RWPE1 (cell line): ENCODE measurements around the gene GJB5.

Source experiments
- CTCF ChIA-PET: fragments of 350-600 bp; sonication (Branson Sonifier 250); formaldehyde crosslinking; extraction: SDS; loops from one replicate; lab custom pipeline; 2021; lab: Yijun Ruan, JAX
- POLR2A ChIA-PET: fragments of 400-600 bp; formaldehyde crosslinking; extraction: SDS; loops from one replicate; lab custom pipeline; 2020; ENCODE audit warnings: antibody characterized with exemption; ENCODE audit not compliant: low non-redundant PET; lab: Yijun Ruan, JAX
- DNase-seq: peaks from one replicate; pipeline ENCODE4 v3.0.0; 2012; ENCODE audit warnings: low spot score
- H3K27ac ChIP-seq: fragments of 450-650 bp; 2 replicates; pipeline ENCODE4 v1.5.1; 2017
- CTCF ChIP-seq: fragments of 450-650 bp; conservative IDR thresholded peaks from 2 replicates; pipeline ENCODE4 v1.5.1; 2017; ENCODE audit warnings: low read depth, mild to moderate bottlenecking

GJB5 gene

GRCh38 chr1:34776911-34777310, 22.1 kb downstream of the GJB5 start:
- POLR2A ChIA-PET, result no interaction called here
- no peak overlapping the region for H3K27ac ChIP-seq
- TF ChIP-seq CTCF, result no peak
- no peak for DNase-seq
- CTCF ChIA-PET, result interaction anchor here (0.6 to 1.2 kb wide), 2 partner anchors 34 to 242 kb away, joined by 3 read pairs; no protein-coding TSS in a partner anchor

GRCh38 chr1:34777519-34778321, 22.9 kb downstream of the GJB5 start:
- ChIA-PET CTCF (interaction anchor here (1.2 kb wide), 1 partner anchor 35 kb away, joined by 3 read pairs; no protein-coding TSS in a partner anchor), POLR2A (no interaction called here)
- TF ChIP-seq CTCF, result no peak
- DNase-seq, result no peak
- peak overlapping the region; percentile 16; the same call in 1 of the 2 replicates for H3K27ac ChIP-seq

- DNase-seq, result no peak
- TF ChIP-seq CTCF, result no peak
- H3K27ac ChIP-seq, result peak overlapping the region; percentile 16; the same call in 1 of the 2 replicates
- ChIA-PET CTCF (no interaction called here), POLR2A (interaction anchor here (1.7 kb wide), 1 partner anchor 23 kb away, joined by 19 read pairs; the partner anchor contains the start of gene GJB5)
Observed at GRCh38 chr1:34778381-34778780, 23.5 kb downstream of the GJB5 start.

- POLR2A ChIA-PET, result interaction anchor here (1.7 kb wide), 1 partner anchor 24 kb away, joined by 19 read pairs; the partner anchor contains the start of gene GJB5
- TF ChIP-seq CTCF, result no peak
- H3K27ac ChIP-seq, result no peak overlapping the region
- CTCF ChIA-PET, result interaction anchor here (0.6 kb wide), 1 partner anchor 55 kb away, joined by 4 read pairs; no protein-coding TSS in a partner anchor
- no peak for DNase-seq
Observed at GRCh38 chr1:34779005-34779404, 24.2 kb downstream of the GJB5 start.

- ChIA-PET POLR2A (interaction anchor here (0.6 to 1.7 kb wide), 2 partner anchors 16 to 24 kb away, joined by 3 to 19 read pairs; partner anchors contain the start of gene GJB5), CTCF (interaction anchor here (0.6 kb wide), 1 partner anchor 55 kb away, joined by 4 read pairs; no protein-coding TSS in a partner anchor)
- H3K27ac ChIP-seq, result peak overlapping the region; percentile 99
- TF ChIP-seq CTCF, result no peak
- peak; percentile 86 for DNase-seq
Observed at GRCh38 chr1:34779526-34779925, 24.7 kb downstream of the GJB5 start.

- no peak for TF ChIP-seq CTCF
- H3K27ac ChIP-seq, result peak overlapping the region; percentile 99
- DNase-seq, result no peak
- CTCF ChIA-PET, result no interaction called here
- POLR2A ChIA-PET, result interaction anchor here (0.6 to 1.7 kb wide), 2 partner anchors 16 to 25 kb away, joined by 3 to 19 read pairs; partner anchors contain the start of gene GJB5
Observed at GRCh38 chr1:34779962-34780361, 25.1 kb downstream of the GJB5 start.
